H9 (cell line): ENCODE measurements around the gene APBA2. TPM values are rescaled to one million over a fixed set of nuclear protein-coding genes. Genes with fewer than 3 reads are reported as not detected.

Experiments
- DNase-seq: peaks from one replicate; pipeline ENCODE4 v3.0.0-alpha.2; 2017
- H2AFZ ChIP-seq: one replicate; pipeline ENCODE4 v1.6.1; 2013; ENCODE audit warnings: mild to moderate bottlenecking, low read length, control low read depth, moderate library complexity
- H2AK5ac ChIP-seq: 2 replicates; pipeline ENCODE4 v1.6.1; 2013; ENCODE audit warnings: low read length, control low read depth, mixed read lengths; ENCODE audit not compliant: insufficient read length
- H2BK120ac ChIP-seq: one replicate; pipeline ENCODE4 v1.6.1; 2013; ENCODE audit warnings: low read depth, mild to moderate bottlenecking, low read length, control low read depth, inconsistent platforms; ENCODE audit not compliant: poor library complexity, severe bottlenecking
- H2BK12ac ChIP-seq: 2 replicates; pipeline ENCODE4 v1.6.1; 2013; ENCODE audit warnings: low read length, control low read depth, mixed read lengths, low read depth; ENCODE audit not compliant: insufficient read length
- H2BK15ac ChIP-seq: 2 replicates; pipeline ENCODE4 v1.6.1; 2013; ENCODE audit warnings: low read depth, low read length, control low read depth
- H2BK20ac ChIP-seq: one replicate; pipeline ENCODE4 v1.6.1; 2013; ENCODE audit warnings: low read depth, mild to moderate bottlenecking, low read length, control low read depth, inconsistent platforms; ENCODE audit not compliant: poor library complexity, severe bottlenecking
- H2BK5ac ChIP-seq: 2 replicates; pipeline ENCODE4 v1.6.1; 2013; ENCODE audit warnings: low read length, control low read depth, mixed read lengths; ENCODE audit not compliant: insufficient read length
- H3K14ac ChIP-seq: 2 replicates; pipeline ENCODE4 v1.6.1; 2013; ENCODE audit warnings: low read length, control low read depth; ENCODE audit not compliant: insufficient read depth
- H3K18ac ChIP-seq: 2 replicates; pipeline ENCODE4 v1.6.1; 2013; ENCODE audit warnings: low read depth, mild to moderate bottlenecking, mixed read lengths, low read length, control low read depth; ENCODE audit not compliant: insufficient read length
- H3K23ac ChIP-seq: 2 replicates; pipeline ENCODE4 v1.6.1; 2013; ENCODE audit warnings: low read length, control low read depth, mixed read lengths, low read depth; ENCODE audit not compliant: insufficient read length
- H3K23me2 ChIP-seq: 2 replicates; pipeline ENCODE4 v1.6.1; 2013; ENCODE audit warnings: low read depth, mild to moderate bottlenecking, mixed read lengths, low read length, control low read depth; ENCODE audit not compliant: insufficient read length, poor library complexity, severe bottlenecking
- H3K27ac ChIP-seq: 2 replicates; pipeline ENCODE4 v1.5.1; 2013; ENCODE audit warnings: low read length, control low read depth, mixed read lengths, low read depth; ENCODE audit not compliant: insufficient read length
- H3K27me3 ChIP-seq: 2 replicates; pipeline ENCODE4 v1.6.1; 2013; ENCODE audit warnings: low read length, control low read depth, inconsistent platforms; ENCODE audit not compliant: insufficient read depth
- H3K4ac ChIP-seq: 2 replicates; pipeline ENCODE4 v1.6.1; 2013; ENCODE audit warnings: low read depth, mild to moderate bottlenecking, control low read depth, inconsistent platforms, low read length, moderate library complexity
- H3K4me1 ChIP-seq: 2 replicates; pipeline ENCODE4 v1.6.1; 2013; ENCODE audit warnings: low read length, control low read depth, inconsistent platforms; ENCODE audit not compliant: insufficient read depth
- H3K4me2 ChIP-seq: 2 replicates; pipeline ENCODE4 v1.6.1; 2013; ENCODE audit warnings: low read length, control low read depth, mixed read lengths; ENCODE audit not compliant: insufficient read length, insufficient read depth
- H3K56ac ChIP-seq: 2 replicates; pipeline ENCODE4 v1.6.1; 2013; ENCODE audit warnings: low read depth, mild to moderate bottlenecking, mixed read lengths, low read length, control low read depth; ENCODE audit not compliant: insufficient read length
- H3K79me1 ChIP-seq: 2 replicates; pipeline ENCODE4 v1.6.1; 2013; ENCODE audit warnings: low read depth, mild to moderate bottlenecking, moderate library complexity, low read length, control low read depth, inconsistent platforms; ENCODE audit not compliant: insufficient read depth, poor library complexity, severe bottlenecking
- H3K79me2 ChIP-seq: 2 replicates; pipeline ENCODE4 v1.6.1; 2013; ENCODE audit warnings: low read length, control low read depth, inconsistent platforms; ENCODE audit not compliant: insufficient read depth
- H3K9ac ChIP-seq: 2 replicates; pipeline ENCODE4 v1.6.1; 2013; ENCODE audit warnings: low read length, control low read depth, mixed read lengths; ENCODE audit not compliant: insufficient read length; ENCODE audit errors: extremely low read depth
- H3K9me3 ChIP-seq: one replicate; pipeline ENCODE4 v1.6.1; 2013; ENCODE audit warnings: low read depth, low read length, inconsistent platforms; ENCODE audit not compliant: control insufficient read depth
- H3T11ph ChIP-seq: one replicate; pipeline ENCODE4 v1.6.1; 2013; ENCODE audit warnings: mild to moderate bottlenecking, low read length, control low read depth, inconsistent platforms
- H4K20me1 ChIP-seq: one replicate; pipeline ENCODE4 v1.6.1; 2013; ENCODE audit not compliant: control insufficient read depth, insufficient read length, insufficient read depth
- H4K5ac ChIP-seq: 2 replicates; pipeline ENCODE4 v1.6.1; 2013; ENCODE audit warnings: low read depth, mild to moderate bottlenecking, mixed read lengths, low read length, control low read depth; ENCODE audit not compliant: insufficient read length
- H4K8ac ChIP-seq: replicated peaks from 2 replicates; pipeline ENCODE4 v1.6.1; 2013; ENCODE audit warnings: low read length, control low read depth, mixed read lengths, low read depth; ENCODE audit not compliant: insufficient read length
- H4K91ac ChIP-seq: 2 replicates; pipeline ENCODE4 v1.6.1; 2013; ENCODE audit warnings: low read depth, mild to moderate bottlenecking, moderate library complexity, mixed read lengths, low read length, control low read depth; ENCODE audit not compliant: insufficient read length
- H3K27ac Mint-ChIP-seq, 3 experiments: 2 replicates in 2 of 3; 3 replicates in 1 of 3; pipeline ENCODE4 v1.8.0; 2020 to 2021; ENCODE audit warnings: mixed read lengths in 3 of 3, mild to moderate bottlenecking in 1 of 3, moderate library complexity in 1 of 3
- H3K27me3 Mint-ChIP-seq: 2 replicates; pipeline ENCODE4 v1.8.0; 2021; ENCODE audit warnings: low read depth, mild to moderate bottlenecking, moderate library complexity, mixed read lengths
- H3K36me3 Mint-ChIP-seq, 3 experiments: 2 replicates in 2 of 3; 3 replicates in 1 of 3; pipeline ENCODE4 v1.8.0; 2020 to 2021; ENCODE audit warnings: low read depth in 3 of 3, mixed read lengths in 3 of 3; ENCODE audit not compliant: insufficient read depth in 1 of 3
- H3K4me1 Mint-ChIP-seq, 2 experiments: 2 replicates each; pipeline ENCODE4 v1.8.0; 2020; ENCODE audit warnings: mixed read lengths in 2 of 2
- H3K4me3 Mint-ChIP-seq, 2 experiments: 2 replicates in 1 of 2; 3 replicates in 1 of 2; pipeline ENCODE4 v1.8.0; 2020 to 2021; ENCODE audit warnings: mild to moderate bottlenecking in 2 of 2, mixed read lengths in 2 of 2, moderate library complexity in 1 of 2
- H3K9me3 Mint-ChIP-seq, 2 experiments: 2 replicates in 1 of 2; 3 replicates in 1 of 2; pipeline ENCODE4 v1.8.0; 2020; ENCODE audit warnings: mild to moderate bottlenecking in 2 of 2, mixed read lengths in 2 of 2, moderate library complexity in 1 of 2
- CTCF ChIP-seq: fragments of 200-600 bp; sonication (generic); conservative IDR thresholded peaks from 3 replicates; pipeline ENCODE4 v1.8.0; 2021; ENCODE audit warnings: antibody characterized with exemption, mild to moderate bottlenecking
- WGBS: extraction: QIAGEN DNeasy Blood & Tissue Kit; methylation state at CpG from one replicate; pipeline ENCODE4 v1.1.7; 2013; ENCODE audit warnings: missing lambda C conversion rate, low lambda C conversion rate, mixed read lengths; ENCODE audit not compliant: insufficient read length; ENCODE audit errors: extremely low coverage; 5-methylcytosine and 5-hydroxymethylcytosine counted together
- total RNA-seq: library from RNA; stranded (reverse); gene quantifications from 2 replicates; pipeline ENCODE4 v1.2.1, GENCODE V29; 2021

APBA2 gene
- total RNA-seq, 1 experiment from 2014 or later = 14.3 TPM

DNA sequence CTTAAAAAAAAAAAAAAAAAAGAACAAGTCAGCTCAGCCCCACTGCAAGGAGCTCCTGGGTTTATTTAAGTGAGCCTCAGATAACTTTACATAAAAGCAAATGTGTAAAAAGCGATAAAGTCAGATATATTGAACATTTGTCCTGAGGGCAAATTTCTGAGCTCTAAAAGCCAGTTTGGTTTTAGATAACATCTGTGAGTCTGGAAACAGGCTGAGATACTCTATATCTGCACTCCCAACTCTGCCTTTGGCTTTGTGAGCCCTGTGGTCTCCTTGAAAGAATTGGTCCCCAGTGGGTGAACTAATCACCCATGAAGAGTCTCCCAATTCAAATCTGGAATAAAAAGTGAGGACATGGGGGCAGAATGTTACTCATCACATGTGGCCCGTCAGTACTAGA is 104.6 kb downstream of the APBA2 start:
- TF ChIP-seq CTCF = no peak
- H3K27me3 Mint-ChIP-seq = no peaks in the 10 kb centered on the region
- H3K9me3 Mint-ChIP-seq = no peaks in the 10 kb centered on the region
- Histone ChIP-seq H2BK120ac (no peak overlapping the region), H4K5ac (no peak overlapping the region), H3K27ac (no peak overlapping the region), H2AK5ac (no peak overlapping the region), H3K4ac (no peak overlapping the region), H3T11ph (no peak overlapping the region), H3K23ac (no peak overlapping the region), H3K4me1 (peaks cover 6% of the 10 kb centered on the region; the same call in 1 of the 2 replicates), H3K23me2 (no peaks in the 10 kb centered on the region), H4K20me1 (no peaks in the 10 kb centered on the region), H3K9me3 (no peaks in the 10 kb centered on the region), H4K91ac (no peak overlapping the region), H3K14ac (no peak overlapping the region), H2BK5ac (no peak overlapping the region), H2BK20ac (no peak overlapping the region), H2AFZ (no peak overlapping the region), H3K18ac (no peak overlapping the region), H3K79me1 (no peaks in the 10 kb centered on the region), H3K9ac (no peak overlapping the region), H2BK15ac (no peak overlapping the region), H3K56ac (no peak overlapping the region), H4K8ac (no peak overlapping the region), H3K27me3 (no peaks in the 10 kb centered on the region), H3K4me2 (no peak overlapping the region), H2BK12ac (no peak overlapping the region), H3K79me2 (no peaks in the 10 kb centered on the region)
- peaks cover 21 to 38% of the 10 kb centered on the region in 2 experiments for H3K4me1 Mint-ChIP-seq
- no peak for DNase-seq
- no peak overlapping the region for H3K4me3 Mint-ChIP-seq
- WGBS = no CpG with 5 or more reads among the region's 2 CpGs
- no peaks in the 10 kb centered on the region; a peak in 2 of 7 replicates for H3K36me3 Mint-ChIP-seq
- no peak overlapping the region for H3K27ac Mint-ChIP-seq
